Non-pigmented ciliary epithelial cell (primary cell): Measurements from ENCODE around the gene OSBPL7.

ENCODE experiments used
- DNase-seq: peaks from one replicate; pipeline ENCODE4 v3.0.0-alpha.2; 2010; ENCODE audit warnings: low read depth

The OSBPL7 gene, protein sequence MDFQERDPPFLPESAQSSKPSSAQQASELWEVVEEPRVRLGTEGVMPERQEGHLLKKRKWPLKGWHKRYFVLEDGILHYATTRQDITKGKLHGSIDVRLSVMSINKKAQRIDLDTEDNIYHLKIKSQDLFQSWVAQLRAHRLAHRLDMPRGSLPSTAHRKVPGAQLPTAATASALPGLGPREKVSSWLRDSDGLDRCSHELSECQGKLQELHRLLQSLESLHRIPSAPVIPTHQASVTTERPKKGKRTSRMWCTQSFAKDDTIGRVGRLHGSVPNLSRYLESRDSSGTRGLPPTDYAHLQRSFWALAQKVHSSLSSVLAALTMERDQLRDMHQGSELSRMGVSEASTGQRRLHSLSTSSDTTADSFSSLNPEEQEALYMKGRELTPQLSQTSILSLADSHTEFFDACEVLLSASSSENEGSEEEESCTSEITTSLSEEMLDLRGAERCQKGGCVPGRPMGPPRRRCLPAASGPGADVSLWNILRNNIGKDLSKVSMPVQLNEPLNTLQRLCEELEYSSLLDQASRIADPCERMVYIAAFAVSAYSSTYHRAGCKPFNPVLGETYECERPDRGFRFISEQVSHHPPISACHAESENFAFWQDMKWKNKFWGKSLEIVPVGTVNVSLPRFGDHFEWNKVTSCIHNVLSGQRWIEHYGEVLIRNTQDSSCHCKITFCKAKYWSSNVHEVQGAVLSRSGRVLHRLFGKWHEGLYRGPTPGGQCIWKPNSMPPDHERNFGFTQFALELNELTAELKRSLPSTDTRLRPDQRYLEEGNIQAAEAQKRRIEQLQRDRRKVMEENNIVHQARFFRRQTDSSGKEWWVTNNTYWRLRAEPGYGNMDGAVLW

DNA sequence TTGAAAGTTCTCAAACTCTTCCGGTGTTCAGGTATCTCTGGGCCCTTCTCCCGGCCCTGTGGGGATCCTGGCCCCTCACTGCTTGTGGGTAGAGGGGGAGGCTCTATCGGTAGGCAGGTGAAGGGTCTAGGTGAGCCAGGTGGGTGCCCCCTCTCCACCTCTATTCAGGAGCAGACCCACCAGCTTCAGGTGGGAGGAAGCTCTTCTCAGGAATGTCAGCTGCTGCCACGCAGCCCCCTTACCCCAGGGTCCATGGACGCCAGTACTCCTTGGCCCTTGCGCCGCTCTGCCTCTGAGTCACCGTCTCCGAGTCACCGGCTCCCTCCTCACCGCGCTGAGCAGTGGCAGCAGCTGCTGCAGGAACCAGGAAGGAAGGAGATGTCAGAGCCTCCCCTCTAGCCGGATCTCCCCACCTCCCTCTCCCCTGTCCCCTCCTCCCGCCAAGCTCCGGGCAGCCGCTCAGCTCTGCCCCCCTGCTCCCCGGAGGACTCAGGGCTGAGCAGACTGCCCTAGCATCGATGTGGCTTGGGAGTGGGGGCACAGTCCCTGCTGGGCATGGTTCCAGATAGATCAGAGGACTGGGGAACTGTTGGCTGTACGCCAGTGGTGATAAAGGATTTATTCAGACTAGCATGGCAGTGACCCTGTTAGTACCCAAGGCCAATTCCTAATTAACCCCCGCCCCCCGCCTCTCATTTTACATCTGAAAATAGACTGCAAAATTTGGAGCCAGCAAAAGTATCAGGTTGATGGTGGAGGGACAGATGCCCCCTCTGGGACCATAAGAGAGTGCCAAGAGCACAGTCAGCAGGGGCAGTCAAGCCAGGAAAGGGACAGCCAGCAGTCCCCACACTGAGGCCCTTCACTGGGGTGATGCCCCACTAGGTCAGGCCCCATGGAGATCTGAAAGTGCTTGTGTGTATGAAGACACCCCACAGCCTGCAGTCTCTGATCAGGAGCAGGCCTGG is at the start of gene OSBPL7:
OSBPL7 (minus strand) TSS at position 371 of the 968 bp plus-strand sequence. CDS start 1,516 bp downstream, outside the sequence.
- DNase-seq: peak; percentile 44

DNA sequence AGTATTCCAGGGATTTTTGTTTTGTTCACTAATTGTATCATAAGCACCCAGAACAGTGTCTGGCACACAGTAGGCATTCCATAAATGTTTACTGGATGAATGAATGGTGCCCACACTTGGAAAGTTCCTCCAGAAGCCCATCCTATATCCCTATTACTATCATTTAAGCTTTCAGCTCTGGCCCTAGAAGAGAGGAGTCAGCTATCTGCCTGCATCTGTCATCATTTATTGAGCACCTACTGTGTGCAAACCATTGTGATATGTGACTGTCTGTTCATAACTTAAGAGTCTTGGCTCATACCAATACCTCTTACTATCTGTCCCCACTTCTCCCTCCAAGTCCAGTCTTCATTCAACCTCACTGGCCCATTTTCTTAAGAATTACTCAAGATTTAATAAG is 49.5 kb upstream of the OSBPL7 start:
- DNase-seq: no peak

DNA sequence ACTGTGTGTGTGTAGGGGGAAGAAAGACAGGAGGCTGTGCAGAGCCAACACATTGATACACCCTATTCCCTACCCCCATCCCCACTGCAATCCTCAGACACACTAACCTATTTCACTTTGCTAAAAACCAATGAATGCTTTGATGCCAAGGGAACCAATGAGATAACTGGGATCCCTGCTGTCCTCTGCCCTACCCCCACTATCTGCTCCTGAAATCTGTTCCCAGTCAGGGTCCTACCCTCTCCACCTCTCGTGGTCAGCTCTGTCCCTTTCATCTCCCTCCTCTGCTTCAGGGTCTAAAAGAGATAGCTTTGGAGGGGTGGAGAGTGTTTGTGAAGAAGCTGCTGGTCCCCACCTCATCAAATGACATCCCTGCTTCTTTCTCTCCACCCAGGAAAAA is 48.5 kb upstream of the OSBPL7 start:
- DNase-seq: no peak

DNA sequence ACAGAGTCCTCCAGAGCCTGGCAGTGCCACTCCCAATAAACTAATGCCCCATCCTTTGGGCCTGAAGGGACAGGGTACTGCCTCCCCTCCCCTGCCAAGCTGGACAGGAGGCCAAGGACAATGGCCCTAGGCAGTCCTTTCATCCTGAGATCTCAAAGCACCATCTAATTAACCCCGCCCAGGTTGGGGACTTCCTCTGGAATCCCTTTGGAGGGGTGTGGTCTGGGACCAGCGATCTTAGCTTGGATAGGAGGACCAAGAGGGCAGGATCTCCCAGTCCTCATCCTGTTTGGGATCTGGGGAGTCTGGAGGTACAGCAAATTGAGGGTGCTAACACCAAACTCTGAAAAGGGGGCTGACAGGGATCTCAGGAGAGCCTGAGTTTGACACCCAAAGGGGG is 47.5 kb upstream of the OSBPL7 start:
- DNase-seq: no peak

DNA sequence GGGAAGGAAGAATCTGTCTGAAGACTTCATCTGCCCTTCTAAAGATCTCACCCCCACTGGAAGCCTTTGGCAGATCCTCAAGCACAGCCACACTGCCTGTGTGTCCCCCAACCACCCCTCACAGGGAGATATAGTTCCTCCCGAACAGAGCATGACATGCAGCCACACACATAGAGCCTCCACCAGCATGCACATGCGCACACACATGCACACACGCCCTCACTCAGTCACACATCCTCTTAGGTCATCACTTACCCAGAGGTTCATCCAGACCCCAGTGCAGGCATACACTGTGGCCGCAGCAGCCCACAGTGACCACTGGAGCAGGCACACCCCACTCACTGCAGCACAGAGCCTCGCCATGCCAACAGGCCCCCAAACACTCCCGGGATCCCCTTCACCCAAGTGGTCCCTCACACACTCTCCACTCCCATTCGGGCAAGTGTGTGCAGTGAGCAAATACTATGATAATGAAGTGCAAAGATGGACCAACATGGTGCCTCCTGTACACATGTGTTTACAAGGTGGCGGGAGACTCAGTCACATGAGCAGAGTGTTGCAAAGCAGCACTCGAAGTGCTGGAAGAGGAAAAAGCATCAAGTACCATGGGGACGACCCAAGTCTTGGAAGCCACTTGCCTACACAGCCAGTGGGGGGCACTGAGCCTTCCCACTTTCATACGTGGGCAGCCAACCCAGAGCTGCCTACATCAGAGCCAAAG is 46.4 kb upstream of the OSBPL7 start:
- no peak for DNase-seq

DNA sequence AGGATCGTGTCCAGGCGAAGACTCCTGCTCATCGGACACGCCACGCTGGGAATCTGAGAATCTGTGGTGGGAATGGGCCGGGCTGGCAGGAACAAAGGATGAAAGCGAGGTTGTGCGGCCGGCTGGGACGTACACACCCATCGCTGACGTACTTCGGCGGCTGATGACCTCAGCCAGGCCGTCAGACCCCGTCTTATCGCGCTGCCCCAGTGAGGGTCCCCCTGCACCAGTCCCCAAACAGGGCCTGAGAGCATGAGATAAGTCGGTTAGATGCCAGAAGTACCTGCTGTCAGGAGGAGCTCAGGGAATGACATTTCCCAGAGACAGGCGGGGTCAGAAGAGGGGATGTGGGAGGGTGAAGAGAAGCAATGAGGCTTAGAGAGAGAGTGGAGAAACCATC is 45.3 kb upstream of the OSBPL7 start:
- no peak for DNase-seq

DNA sequence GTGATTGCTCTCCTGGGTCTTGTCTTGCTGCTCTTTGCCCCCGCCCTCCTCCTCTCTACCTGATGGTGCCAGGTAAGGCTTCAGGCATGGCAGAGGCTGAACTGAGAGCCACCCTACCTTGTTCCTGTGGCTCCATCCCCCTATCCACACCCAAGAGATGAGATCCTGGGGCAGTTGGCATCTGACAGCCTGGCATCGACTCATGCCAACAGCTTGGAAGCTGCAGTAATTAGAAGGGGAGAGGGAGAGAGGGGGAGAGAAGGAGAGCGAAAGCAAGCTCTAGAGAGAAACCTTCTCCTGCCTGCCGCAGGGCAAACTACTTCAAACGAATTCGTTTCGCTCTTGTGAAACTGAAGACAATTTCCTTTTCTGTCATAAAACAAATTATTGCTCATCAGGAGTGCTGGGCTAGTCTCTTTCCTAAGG is 43.2 kb upstream of the OSBPL7 start:
- DNase-seq: no peak

DNA sequence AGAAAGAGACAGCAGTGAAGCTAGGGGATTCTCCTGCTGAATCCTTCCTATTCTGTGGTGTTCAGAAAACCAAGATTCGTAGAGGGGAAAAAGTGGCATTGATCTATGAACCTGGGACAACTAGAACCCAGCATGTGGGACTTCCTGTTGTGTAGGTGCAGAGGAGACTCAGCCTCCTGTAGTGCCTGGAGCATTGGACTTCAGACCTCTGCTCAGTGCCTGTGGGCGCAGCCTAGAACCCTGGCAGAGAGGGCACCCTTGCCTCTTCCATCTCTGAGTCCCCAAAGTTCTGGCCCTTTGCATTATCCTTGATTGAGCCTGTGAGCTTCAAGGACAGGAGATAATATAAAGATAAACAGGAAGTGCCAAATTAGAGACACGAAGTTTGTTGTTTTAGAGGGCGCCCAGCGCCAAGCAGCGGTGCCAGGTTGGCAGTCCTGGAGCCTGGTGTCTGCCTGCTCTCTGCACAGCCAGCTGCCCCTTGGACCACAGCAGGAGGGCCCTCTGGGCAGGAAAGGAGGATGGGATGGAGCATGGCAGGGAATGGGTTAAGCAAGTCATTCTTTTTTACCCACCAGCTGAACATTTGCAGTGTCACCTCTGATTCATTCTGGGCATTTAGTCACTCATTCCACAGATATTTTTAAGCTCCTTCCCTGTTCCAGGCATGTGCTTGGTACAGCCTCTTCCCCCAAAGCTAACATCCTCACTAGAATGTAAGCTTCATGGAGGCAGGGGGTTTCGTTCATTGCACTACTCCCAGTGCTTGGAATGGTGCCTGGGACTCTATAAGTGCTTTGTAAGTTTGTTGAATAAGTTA is 41.2 kb upstream of the OSBPL7 start:
- peak; percentile 62 for DNase-seq

DNA sequence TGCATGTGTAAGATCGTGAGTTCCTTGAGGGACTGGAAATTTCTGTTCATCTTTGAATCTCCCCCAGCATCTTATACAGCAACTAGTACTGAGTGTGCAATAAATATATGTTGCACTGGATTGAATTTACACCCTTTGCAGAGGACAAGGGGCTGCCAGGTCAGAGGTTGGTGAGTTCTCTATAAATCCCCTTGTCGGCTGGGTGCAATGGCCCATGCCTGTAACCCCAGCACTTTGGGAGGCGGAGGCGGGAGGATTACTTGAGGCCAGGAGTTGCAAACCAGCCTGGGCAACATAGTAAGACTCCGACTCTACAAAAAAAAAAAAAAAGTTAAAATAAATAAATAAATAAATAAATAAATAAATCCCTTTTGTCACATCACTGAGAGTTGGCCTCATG is 38.8 kb upstream of the OSBPL7 start:
- DNase-seq: no peak

DNA sequence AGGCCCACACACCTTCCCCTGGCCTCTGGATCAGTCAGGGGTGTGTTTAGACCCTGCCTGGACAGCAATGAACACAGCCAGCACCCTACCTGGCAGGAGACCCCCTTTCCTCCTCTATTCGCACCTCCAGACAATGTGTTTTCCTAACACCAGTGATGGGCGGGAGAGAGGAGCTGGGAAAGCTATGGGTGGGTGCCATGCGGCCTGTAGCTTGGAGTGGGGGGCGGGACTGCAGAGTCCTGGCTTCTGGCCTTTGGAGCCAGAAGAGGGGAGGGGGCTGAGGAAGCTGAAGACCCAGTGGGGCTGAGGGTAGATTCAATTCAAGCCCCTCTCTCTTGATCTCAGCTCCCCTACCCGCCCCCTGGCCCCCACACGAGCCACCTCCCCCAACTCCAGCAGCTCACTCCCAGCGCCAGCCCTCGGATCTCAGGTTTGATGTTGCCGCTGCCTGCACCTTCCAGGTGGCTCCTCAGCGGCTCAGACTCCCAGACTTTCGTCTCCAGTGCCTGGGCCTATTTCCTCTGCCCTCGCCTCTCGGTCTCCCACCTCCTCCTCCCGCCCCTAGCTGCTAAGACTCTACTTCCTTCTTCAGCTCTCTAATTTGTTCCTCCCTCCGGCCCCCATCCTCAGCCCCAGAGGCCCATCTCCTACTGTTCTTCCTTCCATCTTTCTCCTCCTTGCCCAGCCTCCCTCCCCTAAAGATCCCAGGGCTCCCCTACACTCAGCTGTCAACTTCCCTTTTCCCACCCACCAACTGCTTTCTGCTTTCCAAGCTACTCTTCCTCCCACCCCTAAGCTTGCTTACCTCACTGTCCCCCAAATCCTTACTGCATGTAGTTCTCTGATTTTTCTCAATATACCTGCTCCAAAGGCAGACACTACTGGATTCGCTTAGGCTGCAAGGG is 36.2 kb upstream of the OSBPL7 start:
- no peak for DNase-seq

DNA sequence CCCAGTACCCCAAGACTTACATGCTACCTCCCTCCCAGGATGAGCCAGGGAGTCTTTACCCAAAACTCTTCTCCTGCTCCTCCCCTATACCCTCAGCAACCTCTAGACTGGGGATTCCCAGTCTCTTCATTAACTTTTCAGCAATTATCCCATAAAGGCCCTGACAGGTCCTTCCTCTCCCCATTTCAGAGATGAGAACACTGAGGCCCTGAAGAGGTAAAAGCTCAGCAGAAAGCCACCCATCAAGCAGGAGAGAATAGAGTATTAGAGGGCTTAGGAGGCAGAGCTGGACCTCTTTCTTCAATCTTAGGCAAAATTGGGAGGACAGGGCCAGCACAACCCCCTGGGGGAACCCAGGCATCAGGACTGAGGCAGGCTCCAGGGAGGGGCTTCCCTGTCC is 35.2 kb upstream of the OSBPL7 start:
- no peak for DNase-seq

DNA sequence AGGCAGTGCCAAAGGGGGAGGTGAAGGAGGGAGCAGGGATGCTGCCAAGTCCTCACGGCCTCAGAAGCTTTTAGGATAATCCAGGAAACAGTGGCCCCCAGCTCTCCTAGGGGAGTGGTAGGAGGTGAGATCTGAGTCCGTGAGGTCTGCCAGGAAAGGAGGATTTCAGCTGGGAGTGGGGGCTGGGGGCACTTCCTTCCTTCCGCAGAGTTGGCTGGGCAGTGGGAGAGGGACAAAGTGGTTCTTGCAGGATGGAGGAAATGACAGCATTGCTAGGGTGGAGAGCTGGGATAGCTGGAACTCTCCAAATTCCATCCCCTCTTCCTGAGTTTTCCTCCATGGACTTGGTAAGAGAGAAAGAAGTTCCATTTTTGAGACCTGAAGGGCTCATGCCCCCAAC is 34.1 kb upstream of the OSBPL7 start:
- no peak for DNase-seq

DNA sequence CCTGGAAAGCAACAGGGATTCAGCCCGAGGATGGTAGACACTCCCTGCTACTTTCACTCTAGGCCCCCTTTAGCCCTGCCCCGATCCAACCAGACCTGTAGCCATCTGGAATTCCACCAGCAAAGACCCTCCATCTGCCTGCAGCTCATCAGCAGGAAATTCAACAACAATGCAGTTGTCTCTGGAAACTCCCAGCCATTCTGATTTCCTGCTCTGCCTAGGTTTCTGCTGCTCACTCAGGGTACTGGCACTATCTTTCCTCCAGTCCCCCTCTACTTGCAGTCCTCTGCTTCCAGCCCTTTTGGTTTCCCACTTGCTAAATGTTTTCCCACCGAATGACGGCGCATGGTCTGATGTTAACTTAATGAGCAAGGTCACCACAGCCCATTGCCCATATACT is 32.0 kb upstream of the OSBPL7 start:
- no peak for DNase-seq

DNA sequence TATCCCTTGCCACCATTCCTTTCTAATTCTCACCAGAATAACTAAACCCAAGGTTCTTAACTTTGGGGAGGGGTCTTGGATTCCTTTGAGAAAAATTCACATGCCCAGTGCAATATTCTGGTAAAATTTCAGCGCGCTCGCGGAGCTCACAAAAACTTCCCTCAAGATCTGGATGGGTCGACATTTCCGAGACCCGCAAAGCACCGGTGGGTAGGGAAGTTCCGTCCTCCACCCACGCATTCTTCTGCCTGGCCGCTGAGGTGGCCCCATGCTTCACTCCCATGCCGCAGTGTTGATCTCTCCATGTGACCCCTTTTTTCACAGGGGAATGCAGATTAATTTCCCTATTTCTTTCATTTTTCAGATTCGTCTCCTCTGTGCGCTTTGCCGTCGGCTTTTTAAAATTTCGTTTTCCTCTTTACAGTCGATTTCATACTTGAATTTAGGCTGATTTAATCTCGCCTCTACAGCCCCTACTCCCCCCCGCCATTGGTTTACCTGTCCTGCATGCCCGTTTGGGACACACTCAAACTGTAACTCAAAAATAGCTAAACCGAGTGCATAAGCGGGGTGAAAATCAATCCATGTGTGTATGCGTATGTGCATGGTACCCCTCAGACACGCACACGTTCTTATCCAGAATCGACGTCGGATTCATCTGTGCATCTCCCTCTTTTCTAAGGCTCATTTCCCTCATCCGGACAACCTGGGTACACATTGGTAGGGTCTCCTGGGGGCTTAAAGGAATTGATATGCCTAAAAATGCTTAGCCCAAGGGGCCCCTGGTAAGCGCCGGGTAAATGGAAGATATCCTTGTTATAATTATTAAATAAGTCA is 30.7 kb upstream of the OSBPL7 start:
- DNase-seq: no peak

DNA sequence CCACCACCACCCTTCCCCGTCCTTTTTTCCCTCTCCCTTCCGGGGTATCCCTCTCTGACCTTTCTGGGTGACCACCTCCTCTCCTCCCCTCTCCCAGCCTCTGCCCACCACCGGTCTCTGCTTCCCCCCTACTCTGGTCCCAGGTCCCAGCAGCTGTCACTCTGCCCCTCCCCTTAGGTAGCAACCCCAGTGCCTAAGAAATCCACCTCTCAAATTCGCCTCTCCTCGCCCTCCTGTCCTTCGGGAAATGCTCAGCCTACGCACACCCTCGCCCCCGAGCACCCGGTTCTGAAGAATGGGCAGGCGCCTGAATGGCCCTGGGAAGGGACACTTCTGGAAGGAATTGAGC is 30.1 kb upstream of the OSBPL7 start:
- no peak for DNase-seq

DNA sequence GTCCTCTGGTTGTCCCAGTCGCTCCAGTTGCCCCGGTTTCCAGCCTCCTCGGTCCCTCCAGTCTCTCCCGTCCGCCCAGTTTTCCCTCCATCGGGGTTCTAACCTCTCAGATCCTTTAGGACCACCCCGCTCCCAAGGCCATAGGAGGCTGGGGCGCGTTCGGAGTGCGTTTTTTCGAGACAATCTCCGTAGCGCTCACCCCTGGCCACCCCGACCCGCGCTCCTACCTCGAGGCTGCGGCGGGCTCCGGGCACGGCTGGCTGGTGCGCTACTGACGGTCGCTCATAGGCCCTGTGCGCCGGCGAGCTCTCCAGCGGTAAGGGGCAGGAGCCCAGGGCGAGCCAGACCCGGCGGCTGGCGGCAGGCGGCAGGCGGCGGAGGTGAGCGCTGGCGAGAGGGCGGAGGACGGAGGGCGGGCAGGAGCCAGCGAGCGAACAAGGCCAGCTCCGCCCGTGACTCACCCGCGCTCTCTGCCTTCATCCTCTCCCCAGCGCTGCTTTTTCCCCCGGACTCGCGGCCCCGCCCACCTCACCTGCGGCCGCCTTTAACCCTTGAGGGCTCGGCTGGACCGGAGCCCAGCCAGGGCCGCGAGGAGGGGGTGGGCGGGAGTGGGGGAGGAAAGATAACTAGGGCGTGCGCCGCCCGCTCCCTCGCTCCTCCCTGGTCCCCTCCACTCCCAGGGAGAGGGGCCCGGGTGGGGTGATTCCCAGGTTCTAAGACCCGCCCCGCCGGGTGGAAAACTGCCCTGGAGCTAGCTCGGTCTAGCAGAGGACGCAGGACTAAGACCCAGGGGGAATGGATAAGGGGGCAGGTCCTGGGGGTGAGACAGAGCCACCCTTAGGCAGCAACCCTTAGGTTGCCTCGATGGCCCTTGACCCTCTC is 29.3 kb upstream of the OSBPL7 start, which contains the start of gene SP6:
SP6 (minus strand) TSS at position 472 of the 882 bp plus-strand sequence. CDS start 2,734 bp downstream, outside the sequence.
- no peak for DNase-seq

DNA sequence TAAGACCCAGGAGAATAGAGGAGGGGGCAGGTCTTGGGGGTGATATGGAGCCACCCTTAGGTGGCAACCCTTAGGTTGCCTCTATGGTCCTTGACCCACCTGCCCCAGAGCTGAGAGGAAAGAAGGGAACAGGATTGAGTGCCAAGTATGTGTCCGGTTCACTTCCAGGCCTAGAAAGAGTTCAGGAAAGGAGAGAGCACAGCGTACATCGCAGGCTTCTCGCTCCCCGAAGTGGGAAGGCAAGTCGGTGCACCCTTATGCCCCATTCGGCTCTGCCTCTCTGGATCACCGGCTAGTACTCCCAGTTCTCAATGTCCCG is 28.7 kb upstream of the OSBPL7 start:
- no peak for DNase-seq

DNA sequence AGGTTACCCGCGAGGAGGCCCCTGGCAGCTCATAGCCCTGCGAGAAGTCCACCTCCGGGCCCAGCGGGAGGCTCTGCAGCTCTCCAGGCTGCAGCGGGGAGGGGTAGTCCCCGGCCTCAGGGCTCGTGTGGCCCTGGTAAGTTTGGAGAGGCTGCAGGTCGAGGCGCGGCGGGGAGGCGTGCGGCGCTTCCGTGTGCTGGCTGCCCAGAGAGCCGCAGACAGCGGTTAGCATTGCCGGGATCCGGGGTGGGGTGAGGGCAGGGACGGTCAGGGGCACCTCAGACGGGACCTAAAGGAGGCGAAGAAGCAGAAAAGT is 26.6 kb upstream of the OSBPL7 start:
- DNase-seq: no peak
